HG03064 (cell line): ENCODE measurements around the gene PRR12.
A peak's percentile ranks its signal among the peaks of the same experiment; 100 is the strongest.
"Not testable (repeated sequence)": the region's sequence is repeated elsewhere in the genome, so short reads cannot be mapped to it uniquely, and the experiment has no call there.

ENCODE experiments used
- ATAC-seq: cut with Tn5 transposase; IDR thresholded peaks from one replicate; pipeline ENCODE4 v1.9.1; 2021; ENCODE audit warnings: low read depth; ENCODE audit not compliant: unreplicated experiment

Gene PRR12

DNA sequence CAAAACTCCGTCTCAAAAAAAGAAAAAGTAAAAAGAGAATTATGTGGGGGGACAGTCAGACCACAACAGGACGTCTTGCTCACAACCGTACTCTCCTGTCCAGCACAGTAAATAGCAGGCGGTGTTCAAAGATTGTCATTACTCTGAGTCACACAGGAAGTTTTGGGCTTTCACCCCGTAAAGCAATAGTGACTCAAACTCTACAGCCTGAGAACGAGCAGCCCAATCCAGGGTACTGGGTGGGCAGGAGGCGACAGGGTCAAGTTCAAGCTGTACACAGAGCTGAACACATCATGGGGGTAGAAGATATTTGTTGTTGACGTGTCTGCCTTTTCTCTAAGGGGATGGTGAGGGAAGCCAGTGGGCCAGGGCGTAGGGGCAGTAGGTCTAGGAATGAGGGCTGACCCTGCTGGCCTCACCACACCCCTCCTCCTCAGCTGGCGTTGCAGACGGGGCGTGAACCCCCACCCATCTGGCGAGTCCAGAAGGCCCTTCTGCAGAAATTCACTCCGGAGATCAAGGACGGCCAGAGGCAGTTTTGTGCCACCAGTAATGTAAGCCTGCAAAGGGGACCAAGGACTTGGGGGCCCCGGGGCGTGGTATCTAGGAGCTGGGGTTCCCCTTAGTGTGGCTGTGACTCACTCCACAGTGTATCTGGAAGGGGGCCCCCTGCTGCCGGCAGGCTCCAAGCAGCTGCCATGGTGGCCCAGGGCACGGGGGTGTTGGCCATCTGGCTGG lies 23.3 kb downstream of the PRR12 start:
- no peak for ATAC-seq

DNA sequence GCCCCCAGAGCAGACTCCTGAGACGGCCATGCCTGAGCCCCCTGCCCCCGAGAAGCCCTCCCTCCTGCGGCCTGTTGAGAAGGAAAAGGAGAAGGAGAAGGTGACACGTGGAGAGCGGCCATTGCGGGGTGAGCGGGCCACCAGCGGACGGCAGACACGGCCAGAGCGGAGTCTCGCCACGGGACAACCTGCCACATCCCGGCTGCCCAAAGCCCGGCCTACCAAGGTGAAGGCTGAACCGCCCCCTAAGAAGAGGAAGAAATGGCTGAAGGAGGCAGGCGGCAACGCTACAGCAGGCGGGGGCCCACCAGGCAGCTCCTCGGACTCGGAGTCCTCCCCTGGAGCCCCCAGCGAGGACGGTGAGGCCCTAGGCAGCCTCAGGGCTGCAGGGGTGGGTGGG lies 24.9 kb downstream of the PRR12 start:
- no peak for ATAC-seq

DNA sequence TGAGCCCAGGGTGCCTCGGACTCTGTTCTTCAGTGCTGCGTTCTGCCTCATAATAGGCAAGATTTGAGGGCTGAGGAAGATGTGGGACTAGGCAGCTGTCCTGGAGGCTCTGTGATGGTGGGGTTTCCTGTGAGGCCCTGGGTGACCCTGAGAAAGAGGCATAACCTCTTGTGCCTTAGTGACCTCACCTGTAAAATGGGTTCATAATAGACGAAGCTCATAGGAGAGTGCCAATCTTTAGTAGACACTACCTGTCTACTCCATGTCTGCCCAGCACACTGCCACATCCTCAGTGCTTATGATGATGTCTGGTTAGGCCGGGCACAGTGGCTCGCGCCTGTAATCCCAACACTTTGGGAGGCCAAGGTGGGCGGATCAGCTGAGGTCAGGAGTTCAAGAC lies 25.6 kb downstream of the PRR12 start:
- no peak for ATAC-seq

DNA sequence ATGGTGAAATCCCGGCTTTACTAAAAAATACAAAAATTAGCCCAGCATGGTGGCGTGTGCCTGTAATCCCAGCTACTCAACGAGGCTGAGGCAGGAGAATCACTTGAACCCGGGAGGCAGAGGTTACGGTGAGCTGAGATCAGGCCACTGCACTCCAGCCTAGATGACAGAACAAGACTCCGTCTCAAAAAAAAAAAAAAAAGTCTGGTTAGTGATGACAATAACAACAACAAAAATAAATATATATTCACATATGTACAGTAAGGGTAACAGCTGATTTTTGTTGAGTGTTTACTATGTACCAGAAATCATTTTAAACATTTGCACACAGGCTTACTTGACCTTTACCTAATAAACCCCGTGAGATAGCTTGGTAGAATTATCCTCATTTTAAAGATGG lies 26.0 kb downstream of the PRR12 start:
- ATAC-seq, result no peak

- ATAC-seq, result not testable (repeated sequence)
Observed at GRCh38 chr19:49617860-49618259, 26.9 kb downstream of the PRR12 start.

- ATAC-seq, result no peak
Observed at GRCh38 chr19:49624967-49625910, 34.3 kb downstream of the PRR12 start.

DNA sequence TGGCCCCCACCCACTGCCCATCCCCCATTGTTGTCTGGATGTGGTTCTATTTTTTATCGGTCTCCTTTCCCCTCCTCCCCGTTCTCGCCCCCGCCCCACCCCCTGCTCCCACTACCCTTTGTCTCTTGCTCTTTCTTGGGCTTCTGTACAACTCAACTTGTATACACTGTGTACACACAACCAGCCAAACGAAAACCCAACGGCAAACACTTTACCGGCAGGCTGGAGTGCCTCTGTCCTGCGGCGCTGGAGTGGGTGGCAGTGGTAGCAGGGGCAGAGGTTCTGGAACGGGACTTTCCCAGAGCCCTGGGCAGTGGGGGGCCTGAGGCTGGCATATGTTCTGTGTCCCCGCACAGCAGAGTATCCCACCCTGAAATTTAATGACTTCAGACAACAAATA lies 35.2 kb downstream of the PRR12 start:
- ATAC-seq, result no peak

DNA sequence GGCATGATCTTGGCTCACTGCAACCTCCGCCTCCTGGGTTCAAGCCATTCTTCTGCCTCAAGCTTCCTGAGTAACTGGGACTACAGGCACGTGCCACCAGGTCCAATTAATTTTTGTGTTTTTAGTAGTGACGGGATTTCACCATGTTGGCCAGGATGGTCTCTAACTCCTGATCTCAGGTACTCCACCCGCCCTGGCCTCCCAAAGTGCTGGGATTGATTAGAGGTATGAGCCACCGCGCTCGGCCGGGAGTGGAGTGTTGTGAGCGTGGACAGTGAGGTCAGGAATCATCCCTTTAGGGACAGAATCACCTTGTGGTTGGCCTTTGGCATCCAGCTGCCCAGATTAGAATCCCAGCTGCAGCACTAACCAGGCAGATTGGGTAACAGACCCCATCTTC lies 38.7 kb downstream of the PRR12 start:
- ATAC-seq, result no peak

DNA sequence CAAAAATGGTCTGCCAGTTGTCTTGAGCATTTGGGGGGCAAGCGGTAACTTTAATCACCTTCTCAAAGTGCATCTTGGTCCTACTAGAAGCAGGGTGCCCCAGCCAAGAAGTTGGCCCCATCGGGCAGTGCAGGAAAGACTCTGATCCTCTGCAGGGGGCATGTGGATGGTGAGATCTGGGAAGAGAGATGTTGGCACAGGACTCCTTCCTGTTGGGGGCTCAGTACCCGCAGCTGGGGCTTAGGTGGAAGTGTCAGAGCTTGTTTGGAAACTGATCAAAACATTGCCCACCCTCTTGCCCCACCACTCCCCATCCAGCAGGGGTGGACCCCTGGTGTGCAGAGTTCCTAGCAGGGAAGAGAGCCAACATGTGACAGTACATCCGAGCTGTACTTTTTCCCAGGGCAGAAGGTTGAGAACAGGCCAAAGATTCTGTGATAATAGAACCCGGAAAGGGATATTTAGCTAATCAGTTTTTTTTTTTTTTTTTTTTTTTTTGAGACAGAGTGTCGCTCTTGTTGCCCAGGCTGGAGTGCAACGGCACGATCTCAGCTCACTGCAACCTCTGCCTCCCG lies 40.1 kb downstream of the PRR12 start:
- ATAC-seq, result no peak

- ATAC-seq, result no peak
Observed at GRCh38 chr19:49631610-49632192, 40.7 kb downstream of the PRR12 start.

DNA sequence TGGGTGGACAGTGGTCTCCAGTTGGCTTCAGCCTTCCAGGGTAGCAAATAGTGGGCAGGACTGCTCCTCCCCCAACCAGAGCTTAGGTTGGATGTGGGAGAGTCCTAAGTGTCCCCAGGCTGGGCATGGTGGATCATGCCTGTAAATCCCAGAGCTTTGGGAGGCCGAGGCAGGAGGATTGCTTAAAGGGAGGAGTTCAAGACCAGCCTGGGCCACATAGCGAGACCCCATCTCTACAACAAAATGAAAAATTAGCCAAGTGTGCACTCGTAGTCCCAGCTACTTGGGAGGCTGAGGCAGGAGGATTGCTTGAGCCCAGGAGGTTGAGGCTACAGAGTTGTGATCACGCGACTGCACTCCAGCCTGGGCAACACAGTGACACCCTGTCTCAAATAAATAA lies 41.6 kb downstream of the PRR12 start:
- ATAC-seq, result no peak

DNA sequence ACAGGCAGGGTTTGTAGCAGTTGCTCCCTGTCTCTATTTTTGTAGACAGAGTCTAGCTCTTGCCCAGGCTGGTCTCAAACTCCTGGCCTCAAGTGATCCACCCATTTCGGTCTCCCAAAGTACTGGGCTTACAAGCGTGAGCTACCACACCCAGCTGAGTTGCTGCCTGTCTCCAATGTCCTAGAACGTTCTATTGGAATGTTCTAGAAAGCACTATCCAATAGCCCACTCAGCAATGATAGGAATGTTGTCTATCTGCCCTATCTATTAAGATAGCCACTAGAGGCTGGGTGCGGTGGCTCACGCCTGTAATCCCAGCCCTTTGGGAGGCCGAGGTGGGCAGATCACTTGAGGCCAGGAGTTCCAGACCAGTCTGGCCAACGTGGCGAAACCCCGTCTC lies 42.3 kb downstream of the PRR12 start:
- ATAC-seq, result not testable (repeated sequence)

- no peak for ATAC-seq
Observed at GRCh38 chr19:49635530-49636232, 44.7 kb downstream of the PRR12 start.

DNA sequence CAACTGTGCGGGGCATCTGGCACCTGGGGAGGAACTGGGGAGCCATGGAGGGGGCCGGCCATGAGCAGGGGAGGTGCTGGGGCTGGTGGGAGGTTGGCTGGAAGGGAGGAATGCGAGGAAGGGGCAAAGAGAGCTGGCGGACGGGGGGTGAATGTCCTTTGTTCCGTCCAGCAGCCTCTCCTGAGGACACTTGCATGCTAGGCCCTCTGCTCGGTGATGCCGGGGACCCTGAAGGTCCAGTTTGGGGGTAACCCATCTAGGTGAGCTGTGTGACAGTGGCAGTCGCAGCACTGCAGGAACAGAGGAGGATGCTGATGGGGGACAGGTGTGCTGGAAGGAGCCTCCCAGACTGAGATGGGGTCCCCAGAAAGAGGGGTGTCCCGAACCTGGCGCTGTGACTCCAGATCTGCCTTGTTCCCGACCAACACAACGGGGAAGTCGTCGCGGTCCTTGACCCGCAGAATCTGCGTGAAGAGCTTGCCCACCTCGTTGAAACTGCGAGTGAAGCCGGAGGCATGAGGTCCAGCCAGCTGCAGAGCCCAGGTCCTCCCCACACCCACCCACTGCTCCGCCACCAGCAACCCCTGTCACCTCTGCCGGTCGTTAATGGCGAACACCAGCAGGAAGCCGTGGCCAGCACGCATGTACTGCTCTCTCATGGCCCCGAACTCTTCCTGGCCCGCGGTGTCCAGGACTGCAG lies 45.4 kb downstream of the PRR12 start:
- ATAC-seq, result no peak

GRCh38 chr19:49637821-49638738 lies 47.1 kb downstream of the PRR12 start:
- no peak for ATAC-seq

GRCh38 chr19:49639401-49640112 lies 48.6 kb downstream of the PRR12 start:
- no peak for ATAC-seq

- ATAC-seq, result peak; percentile 47
Observed at GRCh38 chr19:49640113-49640898, 49.3 kb downstream of the PRR12 start, which contains the start of gene RRAS. TSS of gene RRAS (minus strand) at chr19:49640143. CDS start at chr19:49640098, 45 bp downstream.
